GM21717 (cell line): ENCODE data around the gene GRK6.
A peak's percentile ranks its signal among the peaks of the same experiment; 100 is the strongest.
"Not testable (repeated sequence)": the region's sequence is repeated elsewhere in the genome, so short reads cannot be mapped to it uniquely, and the experiment has no call there.

Source experiments
- ATAC-seq: cut with Tn5 transposase; IDR thresholded peaks from one replicate; pipeline ENCODE4 v1.9.1; 2021; ENCODE audit warnings: mild to moderate bottlenecking, moderate library complexity; ENCODE audit not compliant: unreplicated experiment

Gene GRK6

GRCh38 chr5:177397875-177398390 is 28.5 kb upstream of the GRK6 start:
- no peak for ATAC-seq

DNA sequence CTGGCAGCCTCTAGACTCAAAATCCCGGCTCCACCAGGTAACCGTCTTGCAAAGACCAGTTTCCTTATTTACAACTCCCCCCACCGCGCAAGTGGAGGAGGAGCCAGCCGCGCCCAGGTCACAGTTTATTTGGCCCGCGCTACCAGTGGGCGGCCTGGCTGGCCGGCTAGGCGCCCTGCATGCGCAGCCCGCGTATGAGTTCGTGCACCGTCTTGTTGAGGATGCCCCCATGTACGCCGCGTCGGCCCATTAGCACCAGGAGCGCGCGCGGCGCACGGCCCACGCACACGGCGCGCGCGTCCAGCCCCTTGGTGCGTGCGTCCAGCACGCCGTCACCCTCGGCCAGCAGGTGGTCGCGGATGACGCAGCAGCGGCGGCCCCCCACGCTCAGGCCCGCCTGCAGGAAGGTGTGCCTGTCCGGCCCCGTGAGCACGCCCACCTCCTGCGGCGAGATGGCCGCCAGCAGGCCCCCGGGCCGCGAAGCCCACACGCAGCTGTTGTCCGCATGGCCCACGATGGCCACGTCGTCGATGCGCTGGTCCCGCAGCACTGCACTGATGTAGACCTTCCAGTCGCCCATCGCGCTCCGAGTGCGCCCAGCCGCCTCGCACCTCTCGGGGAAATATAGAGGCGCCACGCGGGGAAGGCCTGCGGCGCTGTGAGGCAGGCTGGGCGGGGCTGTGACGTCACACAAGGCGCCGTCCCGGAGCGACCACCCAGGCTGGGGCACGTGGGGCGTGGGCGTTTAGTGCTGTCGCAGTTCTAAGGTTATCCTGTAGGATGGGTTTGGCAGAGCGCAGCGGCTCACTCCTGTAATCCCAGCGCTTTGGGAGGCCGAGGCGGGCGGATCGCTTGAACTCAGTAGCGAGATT is 26.2 kb upstream of the GRK6 start, which contains the start of gene PFN3:
PFN3 (minus strand) TSS at position 665 of the 872 bp plus-strand sequence; CDS start at position 580, 85 bp downstream.
- ATAC-seq: no peak

GRCh38 chr5:177402271-177403043 is 24.0 kb upstream of the GRK6 start:
- ATAC-seq: no peak

GRCh38 chr5:177403102-177403791 is 23.2 kb upstream of the GRK6 start:
- peak; percentile 25 for ATAC-seq

GRCh38 chr5:177403792-177404640 is 22.5 kb upstream of the GRK6 start:
- peak; percentile 68 for ATAC-seq

GRCh38 chr5:177404641-177405179 is 21.8 kb upstream of the GRK6 start:
- no peak for ATAC-seq

DNA sequence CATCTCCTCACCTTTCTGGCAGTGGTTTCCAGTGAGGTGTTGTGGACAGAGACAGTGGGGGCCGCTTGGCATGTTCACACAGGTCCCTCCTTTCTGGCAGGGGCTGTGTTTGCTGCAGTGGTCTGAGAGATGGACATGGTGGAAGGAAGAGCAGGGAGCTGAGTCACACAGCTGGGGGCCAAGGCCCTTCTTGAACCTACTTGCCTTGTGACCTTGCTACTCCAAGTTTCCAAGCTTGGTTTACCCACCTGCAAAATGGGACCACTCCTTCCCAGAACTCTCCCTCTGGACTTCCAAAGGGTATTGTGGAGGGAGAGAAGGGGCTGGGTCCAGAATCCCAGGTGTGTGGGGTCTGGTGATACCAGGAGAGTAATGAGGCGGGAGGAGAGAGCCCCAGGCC is 21.2 kb upstream of the GRK6 start:
- ATAC-seq: no peak

DNA sequence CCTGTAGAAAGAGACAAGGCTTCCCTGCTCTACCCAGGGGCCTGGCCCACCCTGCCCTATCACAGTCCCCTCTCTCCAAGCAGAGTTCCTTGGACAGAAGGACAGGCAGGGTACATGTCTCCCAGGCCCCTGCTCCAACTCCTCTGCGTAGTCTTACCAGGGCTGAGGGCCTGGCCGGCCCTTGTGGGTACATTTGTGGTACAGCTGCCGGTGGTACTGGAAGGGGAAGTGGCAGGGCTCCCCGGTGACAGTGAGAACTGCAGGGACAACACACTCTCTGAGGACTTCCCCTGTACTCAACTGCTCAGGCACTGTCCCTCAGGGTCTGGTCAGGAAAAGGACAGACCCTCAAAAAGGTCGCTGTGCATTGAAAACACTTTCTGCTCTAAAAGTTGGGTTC is 20.7 kb upstream of the GRK6 start:
- ATAC-seq: no peak

DNA sequence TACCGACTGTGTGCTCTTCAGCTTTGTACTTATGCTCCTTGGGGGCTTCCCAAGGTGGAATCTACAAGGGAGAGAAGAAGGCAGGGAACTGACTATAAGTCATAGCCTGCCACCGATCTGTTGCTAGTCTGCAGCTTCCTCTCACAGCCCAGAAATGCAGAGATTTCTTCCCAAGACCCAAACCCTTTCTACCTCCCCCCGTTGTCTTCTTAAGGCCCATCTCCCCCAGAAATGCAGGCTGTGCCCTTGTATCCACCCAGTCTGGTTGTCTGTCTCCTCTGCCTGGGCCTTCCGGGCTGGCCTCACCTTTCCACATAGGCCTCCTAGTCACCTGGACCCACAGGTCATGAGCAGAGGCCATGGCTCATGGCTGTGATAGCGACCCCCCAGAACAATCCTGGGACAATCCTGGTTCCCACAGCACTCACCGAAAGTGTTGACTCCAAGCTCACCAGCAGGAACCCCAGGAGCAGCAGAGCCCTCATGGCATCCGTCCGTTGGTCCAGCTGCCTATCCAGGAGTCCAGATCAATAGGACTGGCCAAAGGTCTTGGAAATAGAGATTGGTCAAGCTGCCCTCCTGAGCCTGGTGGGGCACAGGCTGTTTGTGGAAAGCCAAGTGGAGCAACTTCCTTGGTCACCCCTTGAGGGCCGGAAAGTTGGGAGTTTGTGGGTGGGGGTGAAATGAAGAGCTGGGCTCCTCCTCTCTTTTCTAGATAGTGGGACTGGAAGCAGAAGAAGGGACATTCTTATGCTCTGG is 17.3 kb upstream of the GRK6 start, which contains the start of gene F12:
F12 (minus strand) TSS at position 522 of the 759 bp plus-strand sequence; CDS start at position 485, 37 bp downstream.
- no peak for ATAC-seq

DNA sequence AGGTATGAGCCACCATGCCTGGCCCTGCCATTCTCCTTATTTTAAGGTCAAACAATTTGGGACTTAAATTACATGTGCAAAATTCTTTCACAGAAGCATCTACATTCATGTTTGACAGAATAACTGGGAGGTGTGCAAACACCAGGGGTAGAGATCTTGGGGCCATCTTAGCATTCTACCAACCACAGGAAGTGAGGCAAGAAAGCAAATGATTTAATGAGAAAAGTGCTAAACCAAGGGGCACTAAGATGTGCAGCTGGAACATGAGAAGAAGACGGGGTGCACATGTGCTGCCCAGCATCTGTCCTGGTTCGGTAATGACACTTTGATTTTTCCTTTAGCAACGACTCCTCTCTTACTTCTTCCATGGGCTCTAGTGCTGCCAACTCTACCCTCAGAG is 15.9 kb upstream of the GRK6 start:
- ATAC-seq: no peak

DNA sequence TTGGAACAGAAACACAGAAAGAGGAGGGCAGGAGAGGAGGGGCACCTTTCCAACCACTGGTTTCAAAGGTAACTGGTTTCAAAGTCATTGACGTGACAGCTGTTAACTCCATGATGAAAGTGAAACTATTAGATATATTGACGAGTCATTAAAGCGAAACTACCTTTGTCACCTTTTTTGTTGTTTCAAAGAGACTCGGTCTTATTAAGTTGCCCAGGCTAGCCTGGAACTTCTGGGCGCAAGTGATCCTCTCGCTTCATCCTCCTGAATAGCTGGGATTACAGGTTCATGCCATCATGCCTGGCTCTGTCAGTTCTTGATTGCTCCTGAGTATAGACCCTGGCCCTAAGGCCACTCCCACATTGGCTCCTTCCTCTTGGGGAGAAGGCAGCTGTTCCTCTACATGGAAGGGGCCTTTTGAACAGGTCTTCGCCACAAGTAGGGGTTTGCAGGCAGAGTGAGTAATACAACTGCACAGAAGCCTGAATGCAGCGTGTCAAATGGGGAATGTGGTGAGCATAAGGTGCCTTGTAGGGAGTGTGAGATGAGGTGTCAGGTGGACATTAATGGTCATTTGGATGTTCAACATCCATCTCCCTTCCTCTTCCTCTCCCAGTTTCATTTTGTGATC is 13.8 kb upstream of the GRK6 start:
- peak; percentile 67 for ATAC-seq

DNA sequence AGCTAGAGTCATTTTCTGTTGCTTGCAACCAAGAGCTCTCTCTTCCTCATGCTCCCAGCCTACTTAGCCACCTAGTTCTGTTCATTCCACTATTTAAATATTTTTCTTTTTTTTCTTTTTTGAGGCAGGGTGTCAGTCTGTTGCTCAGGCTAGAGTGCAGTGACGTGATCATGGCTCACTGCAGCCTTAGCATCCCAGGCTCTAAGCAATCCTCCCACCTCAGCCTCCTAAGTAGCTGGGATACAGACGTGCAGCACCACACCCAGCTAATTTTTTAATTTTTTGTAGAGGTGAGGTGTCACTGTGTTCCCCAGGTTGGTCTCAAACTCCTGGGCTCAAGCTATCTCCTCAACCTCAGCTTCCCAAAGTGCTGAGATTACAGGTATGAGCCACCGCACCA is 12.0 kb upstream of the GRK6 start:
- ATAC-seq: no peak

GRCh38 chr5:177417081-177417480 is 9.4 kb upstream of the GRK6 start:
- ATAC-seq: not testable (repeated sequence)

DNA sequence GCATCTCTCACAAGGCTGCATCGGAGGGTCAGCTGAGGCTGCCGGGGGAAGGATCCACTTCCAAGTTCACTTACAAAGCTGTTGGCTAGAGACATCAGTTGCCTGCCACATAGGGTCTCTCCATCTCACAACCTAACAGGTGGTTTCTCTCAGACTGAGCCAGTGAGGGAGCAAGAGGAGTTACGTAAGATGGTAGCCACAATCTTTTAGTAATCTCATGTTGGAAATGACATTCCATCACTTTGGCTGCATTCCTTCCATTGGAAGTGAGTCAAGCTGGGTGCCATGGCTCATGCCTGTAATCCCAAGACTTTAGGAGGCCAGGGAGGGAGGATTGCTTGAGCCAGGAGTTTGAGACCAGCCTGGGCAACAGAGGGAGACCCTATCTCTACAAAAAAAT is 7.4 kb upstream of the GRK6 start:
- no peak for ATAC-seq

- ATAC-seq: not testable (repeated sequence)
Measured at GRCh38 chr5:177420472-177420871, 6.0 kb upstream of the GRK6 start.

GRCh38 chr5:177421062-177421798 is 5.2 kb upstream of the GRK6 start:
- ATAC-seq: no peak

GRCh38 chr5:177423671-177424070 is 2.8 kb upstream of the GRK6 start:
- no peak for ATAC-seq
